PC-9 (cell line): ENCODE results near the gene CRELD1.

Source experiments
- EZH2 ChIP-seq: fragments of 200-600 bp; sonication (generic); IDR thresholded peaks from 2 replicates; pipeline ENCODE4 v1.8.0; 2017; ENCODE audit warnings: antibody characterized with exemption, low read depth
- TF ChIP-seq, protein P1 (sequence below): fragments of 200-600 bp; sonication (generic); conservative IDR thresholded peaks from 2 replicates; pipeline ENCODE4 v1.6.1; 2017; ENCODE audit warnings: mixed run types, antibody characterized with exemption, mild to moderate bottlenecking, moderate library complexity

DNA sequence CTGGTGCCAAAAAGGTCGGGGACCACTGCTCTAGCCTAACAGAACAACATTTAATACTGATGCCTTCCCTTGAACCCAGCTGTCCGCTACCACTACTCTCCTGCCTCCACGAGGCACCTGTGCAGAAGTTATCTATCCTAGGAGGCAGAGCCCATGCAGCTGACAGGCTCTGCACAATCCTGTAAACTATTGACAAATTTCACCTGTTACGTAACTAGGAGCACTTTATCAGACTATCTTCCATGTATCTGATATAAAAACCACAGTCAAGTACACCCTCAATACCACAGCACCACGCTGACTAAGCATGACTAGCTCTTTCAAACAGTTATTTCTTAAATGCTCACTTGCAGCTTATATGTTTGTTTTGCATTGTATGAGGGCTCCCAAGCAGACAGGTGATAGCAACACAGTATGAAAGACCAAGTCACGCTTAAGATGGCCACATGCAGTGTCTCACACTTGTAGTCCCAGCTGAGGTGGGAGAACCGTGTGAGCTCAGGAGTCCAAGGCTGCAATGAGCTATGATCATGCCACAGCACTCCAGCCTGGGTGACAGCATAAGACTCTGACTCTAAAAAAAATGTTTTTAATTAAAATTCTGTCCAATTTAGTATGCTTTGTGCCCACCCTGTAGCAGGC lies 21.2 kb upstream of the CRELD1 start:
- TF ChIP-seq, protein P1, sequence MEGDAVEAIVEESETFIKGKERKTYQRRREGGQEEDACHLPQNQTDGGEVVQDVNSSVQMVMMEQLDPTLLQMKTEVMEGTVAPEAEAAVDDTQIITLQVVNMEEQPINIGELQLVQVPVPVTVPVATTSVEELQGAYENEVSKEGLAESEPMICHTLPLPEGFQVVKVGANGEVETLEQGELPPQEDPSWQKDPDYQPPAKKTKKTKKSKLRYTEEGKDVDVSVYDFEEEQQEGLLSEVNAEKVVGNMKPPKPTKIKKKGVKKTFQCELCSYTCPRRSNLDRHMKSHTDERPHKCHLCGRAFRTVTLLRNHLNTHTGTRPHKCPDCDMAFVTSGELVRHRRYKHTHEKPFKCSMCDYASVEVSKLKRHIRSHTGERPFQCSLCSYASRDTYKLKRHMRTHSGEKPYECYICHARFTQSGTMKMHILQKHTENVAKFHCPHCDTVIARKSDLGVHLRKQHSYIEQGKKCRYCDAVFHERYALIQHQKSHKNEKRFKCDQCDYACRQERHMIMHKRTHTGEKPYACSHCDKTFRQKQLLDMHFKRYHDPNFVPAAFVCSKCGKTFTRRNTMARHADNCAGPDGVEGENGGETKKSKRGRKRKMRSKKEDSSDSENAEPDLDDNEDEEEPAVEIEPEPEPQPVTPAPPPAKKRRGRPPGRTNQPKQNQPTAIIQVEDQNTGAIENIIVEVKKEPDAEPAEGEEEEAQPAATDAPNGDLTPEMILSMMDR = no peak
- TF ChIP-seq EZH2 = no peak
